GM12872 (cell line): ENCODE results near the gene KRTAP10-3.
"Not testable (repeated sequence)": the region's sequence is repeated elsewhere in the genome, so short reads cannot be mapped to it uniquely, and the experiment has no call there.

Source experiments
- TF ChIP-seq, protein P1 (sequence below): IDR thresholded peaks from 3 replicates; pipeline ENCODE4 v1.5.1; 2011; ENCODE audit warnings: low read depth, mild to moderate bottlenecking, low read length, moderate library complexity; ENCODE audit not compliant: insufficient read depth

The KRTAP10-3 gene

DNA sequence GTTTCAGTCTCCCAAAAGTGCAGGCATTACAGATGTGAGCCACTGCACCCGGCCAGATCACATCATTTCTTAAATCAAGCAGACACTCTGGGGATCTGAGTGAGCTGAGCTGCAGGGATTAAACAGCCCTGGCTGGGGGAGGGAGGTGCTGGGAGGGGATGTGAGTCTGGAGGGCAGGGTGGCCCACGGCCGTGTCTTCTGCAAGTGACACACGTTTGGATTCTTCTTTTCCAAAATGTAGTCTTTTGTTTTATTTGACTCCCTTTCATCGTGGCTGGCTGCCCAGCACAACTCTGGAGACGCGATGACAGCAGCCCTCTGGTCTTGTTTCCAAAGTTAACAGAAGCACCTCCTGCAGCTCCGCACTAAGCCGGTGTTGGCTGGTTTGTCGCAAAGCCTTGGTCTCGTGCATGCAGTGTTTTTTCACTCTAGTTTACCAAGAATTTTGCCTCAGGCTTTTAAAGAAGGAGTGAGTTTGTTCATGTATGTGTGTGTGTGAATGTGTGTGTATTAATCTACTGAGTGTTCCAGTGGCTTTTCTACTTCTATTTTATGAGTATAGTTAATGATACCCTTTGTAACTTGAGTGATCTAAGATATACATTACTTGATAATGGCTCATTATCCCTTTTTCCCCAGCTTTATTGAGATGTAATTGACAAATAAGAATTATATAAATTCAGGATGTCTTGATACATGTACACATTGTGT lies 24.6 kb upstream of the KRTAP10-3 start:
- TF ChIP-seq, protein P1, sequence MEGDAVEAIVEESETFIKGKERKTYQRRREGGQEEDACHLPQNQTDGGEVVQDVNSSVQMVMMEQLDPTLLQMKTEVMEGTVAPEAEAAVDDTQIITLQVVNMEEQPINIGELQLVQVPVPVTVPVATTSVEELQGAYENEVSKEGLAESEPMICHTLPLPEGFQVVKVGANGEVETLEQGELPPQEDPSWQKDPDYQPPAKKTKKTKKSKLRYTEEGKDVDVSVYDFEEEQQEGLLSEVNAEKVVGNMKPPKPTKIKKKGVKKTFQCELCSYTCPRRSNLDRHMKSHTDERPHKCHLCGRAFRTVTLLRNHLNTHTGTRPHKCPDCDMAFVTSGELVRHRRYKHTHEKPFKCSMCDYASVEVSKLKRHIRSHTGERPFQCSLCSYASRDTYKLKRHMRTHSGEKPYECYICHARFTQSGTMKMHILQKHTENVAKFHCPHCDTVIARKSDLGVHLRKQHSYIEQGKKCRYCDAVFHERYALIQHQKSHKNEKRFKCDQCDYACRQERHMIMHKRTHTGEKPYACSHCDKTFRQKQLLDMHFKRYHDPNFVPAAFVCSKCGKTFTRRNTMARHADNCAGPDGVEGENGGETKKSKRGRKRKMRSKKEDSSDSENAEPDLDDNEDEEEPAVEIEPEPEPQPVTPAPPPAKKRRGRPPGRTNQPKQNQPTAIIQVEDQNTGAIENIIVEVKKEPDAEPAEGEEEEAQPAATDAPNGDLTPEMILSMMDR = no peak

DNA sequence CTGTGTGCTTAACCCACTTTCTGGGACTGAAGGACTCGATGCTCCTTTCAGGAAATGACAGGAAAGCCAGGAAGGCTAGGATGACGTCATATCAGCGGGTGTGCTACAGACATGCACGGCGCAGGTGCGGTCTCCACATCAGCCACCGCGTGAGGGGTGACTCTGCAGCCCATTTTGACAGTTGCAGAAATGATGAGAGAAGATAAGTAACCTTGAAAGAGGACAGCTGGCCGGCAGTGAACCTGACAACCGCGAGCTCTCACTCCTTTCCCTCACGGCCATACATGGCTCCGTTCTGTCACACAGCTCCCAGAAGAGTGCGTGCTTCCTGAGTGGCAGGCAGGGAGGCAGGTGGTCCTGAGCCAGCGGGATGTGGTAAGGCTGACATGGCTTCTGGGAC lies 23.5 kb upstream of the KRTAP10-3 start:
- TF ChIP-seq, protein P1 = no peak

DNA sequence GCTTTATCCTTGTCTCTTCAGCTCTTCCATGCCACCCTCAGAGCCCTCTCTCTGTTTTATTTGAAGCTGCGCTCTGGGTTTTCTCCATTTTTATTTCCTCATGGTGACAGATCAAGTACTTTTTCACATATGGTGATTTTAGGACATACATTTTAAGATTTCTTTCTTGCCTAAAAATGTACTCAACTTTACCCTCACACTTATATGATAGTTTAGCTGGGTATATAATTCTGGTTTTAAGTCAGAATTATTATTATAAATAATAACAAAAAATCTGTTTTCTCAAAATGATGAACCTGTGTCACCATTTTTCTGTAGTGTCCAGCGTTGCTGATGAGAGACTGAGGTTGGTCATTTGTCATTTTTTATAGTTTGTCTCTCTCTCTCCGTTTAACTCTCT lies 22.6 kb upstream of the KRTAP10-3 start:
- TF ChIP-seq, protein P1 = no peak

DNA sequence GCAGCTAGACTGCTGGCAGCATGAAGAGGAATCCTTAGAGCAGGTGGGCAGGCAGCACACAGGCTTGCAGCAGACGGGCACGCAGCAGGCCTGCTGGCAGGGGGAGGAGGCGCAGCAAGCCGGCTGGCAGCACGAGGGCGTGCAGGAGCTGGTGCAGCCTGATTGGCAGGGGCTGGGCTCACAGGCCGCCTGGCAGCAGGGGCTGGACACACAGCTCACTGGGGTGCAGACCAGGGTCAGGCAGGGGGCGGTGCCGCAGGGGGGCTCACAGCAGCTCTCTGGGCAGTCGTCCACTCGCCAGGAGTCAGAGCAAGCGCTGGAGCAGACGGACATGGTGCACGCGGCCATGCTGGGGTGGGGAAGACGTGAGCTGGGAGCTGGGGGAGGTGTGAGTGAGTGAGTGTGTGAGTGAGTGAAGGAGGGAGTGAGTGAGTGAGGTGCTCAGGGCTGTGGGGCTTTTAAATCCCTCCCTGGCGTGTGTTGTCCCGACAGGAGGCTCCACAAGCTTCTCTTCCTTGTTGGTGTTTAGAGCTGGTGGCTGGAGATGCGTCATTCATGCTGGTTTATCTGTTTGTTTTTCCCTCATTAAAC lies 21.7 kb upstream of the KRTAP10-3 start, which contains the start of gene KRTAP10-5:
Gene KRTAP10-5 (minus strand): TSS at position 374 of the 591 bp plus-strand sequence. CDS start 26 bp downstream, at position 348.
- TF ChIP-seq, protein P1 = not testable (repeated sequence)

DNA sequence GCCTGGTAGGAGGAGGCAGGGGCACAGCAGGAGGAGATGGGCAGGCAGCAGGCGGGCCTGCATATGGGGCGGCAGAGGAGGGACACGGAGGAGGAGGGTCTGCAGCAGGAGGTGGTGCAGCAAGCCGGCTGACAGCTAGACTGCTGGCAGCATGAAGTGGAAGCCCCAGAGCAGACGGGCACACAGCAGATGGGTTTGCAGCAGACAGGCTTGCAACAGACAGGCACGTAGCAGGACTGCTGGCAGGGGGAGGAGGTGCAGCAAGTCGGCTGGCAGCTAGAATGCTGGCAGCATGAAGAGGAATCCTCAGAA lies 21.2 kb upstream of the KRTAP10-3 start:
- TF ChIP-seq, protein P1 = no peak

DNA sequence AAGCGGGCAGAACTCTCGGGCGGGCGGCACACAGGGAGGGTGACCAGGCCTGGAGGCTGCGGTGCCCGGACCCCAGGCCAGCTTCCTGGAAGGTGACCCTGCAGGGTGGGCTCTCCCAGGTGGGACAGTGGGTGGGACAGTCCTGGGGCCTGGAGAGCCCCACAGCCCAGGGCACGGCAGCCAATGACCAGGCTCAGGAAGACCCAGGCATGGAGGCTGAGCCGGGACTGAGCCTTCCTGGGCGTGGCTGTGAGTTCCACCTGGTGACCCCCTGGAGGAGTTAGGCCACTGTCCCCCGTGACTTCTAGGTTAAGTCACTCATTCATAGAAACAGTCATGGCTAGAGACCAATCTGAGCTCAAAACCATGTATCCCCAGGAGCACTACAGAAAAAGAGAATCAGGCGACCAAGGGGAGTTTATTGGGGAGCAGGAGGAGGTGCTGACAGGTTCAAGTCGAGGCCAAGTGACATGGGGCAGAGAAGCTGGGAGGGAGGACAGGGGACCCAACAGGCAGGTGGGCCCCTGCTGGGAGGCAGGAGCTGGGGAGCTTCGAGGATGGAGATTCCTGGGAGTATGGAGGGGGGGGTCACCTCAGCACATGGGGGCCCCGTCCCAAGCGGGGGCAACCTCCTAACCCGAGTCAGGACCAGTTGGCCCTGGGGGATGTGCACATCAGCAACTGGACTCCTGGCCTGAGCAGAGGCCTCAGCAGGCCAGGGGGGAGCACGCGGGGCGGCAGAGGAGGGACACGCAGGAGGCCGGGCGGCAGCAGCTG lies 20.6 kb upstream of the KRTAP10-3 start:
- TF ChIP-seq, protein P1 = no peak

DNA sequence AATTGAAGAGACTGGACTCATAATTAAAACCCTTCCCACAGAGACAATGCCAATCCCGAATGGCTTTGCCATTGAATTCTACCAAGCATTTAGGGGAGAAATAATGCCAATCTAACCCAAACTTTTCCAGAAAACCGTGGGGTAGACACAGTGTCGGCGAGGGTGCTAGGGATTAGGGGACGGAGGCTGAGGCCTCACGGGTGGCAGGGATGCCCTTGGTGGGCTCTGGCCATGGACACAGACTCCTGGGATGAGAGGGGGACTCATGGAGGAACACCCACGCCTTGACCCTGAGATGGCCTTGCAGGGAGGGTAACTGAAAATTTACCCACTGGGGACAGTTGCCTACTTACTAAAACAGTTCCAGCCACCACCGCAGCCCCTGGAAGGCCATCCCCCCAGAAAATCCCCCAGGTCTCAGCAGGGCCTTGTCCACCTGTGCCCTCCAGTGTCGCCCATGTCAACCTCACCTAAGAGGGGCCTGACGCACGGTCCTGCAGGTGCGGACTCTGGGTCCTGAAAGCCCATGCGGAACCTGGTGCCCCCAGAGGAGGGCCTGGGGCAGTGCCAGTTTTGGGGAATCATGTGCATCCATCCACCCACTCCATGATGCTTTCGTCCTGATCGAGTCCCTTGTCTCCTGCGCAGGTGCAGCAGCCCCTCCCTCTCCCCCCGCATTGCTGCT lies 19.9 kb upstream of the KRTAP10-3 start:
- TF ChIP-seq, protein P1 = no peak
